ENCODE data around the gene SLIT1.

SLIT1 gene

GRCh38 chr10:97150013-97150595 lies 35.7 kb downstream of the SLIT1 start:
- no peaks in the 10 kb centered on the region for H3K9me3 Mint-ChIP-seq
- DNase-seq = no peak
- H3K4me3 Mint-ChIP-seq = no peak overlapping the region
- no peaks in the 10 kb centered on the region for H3K36me3 Mint-ChIP-seq
- no peak overlapping the region for H3K27ac Mint-ChIP-seq
- peaks cover 10 to 24% of the 10 kb centered on the region in 2 donors for H3K27me3 Mint-ChIP-seq
- H3K4me1 Mint-ChIP-seq = no peaks in the 10 kb centered on the region
- ATAC-seq (replicated peaks) = no peak

GRCh38 chr10:97149079-97149531 lies 36.7 kb downstream of the SLIT1 start:
- ATAC-seq (replicated peaks) = no peak
- H3K36me3 Mint-ChIP-seq = no peaks in the 10 kb centered on the region
- H3K27ac Mint-ChIP-seq = no peak overlapping the region
- H3K4me3 Mint-ChIP-seq = no peak overlapping the region
- DNase-seq = no peak
- no peaks in the 10 kb centered on the region for H3K4me1 Mint-ChIP-seq
- H3K27me3 Mint-ChIP-seq = peaks cover 10 to 24% of the 10 kb centered on the region in 2 donors
- H3K9me3 Mint-ChIP-seq = no peaks in the 10 kb centered on the region

- Mint-ChIP-seq H3K27ac (no peak overlapping the region), H3K36me3 (no peaks in the 10 kb centered on the region), H3K4me1 (no peaks in the 10 kb centered on the region), H3K4me3 (no peak overlapping the region), H3K27me3 (peaks cover 35 to 38% of the 10 kb centered on the region in 2 donors), H3K9me3 (no peaks in the 10 kb centered on the region)
- ATAC-seq (replicated peaks) (no peak), DNase-seq (no peak)
Measured at GRCh38 chr10:97144297-97144696, 41.5 kb downstream of the SLIT1 start.

- Mint-ChIP-seq H3K27me3 (peaks cover 28 to 47% of the 10 kb centered on the region in 2 donors), H3K4me1 (no peaks in the 10 kb centered on the region), H3K9me3 (no peaks in the 10 kb centered on the region), H3K27ac (no peak overlapping the region), H3K36me3 (no peaks in the 10 kb centered on the region), H3K4me3 (no peak overlapping the region)
- no peak for ATAC-seq (replicated peaks)
- DNase-seq = no peak
Measured at GRCh38 chr10:97142834-97143233, 42.9 kb downstream of the SLIT1 start.

GRCh38 chr10:97140902-97141745 lies 44.6 kb downstream of the SLIT1 start:
- Mint-ChIP-seq H3K4me1 (peaks cover 0 to 4% of the 10 kb centered on the region in 2 donors), H3K4me3 (no peak overlapping the region), H3K27ac (peak overlapping the region; percentile 42), H3K36me3 (no peaks in the 10 kb centered on the region), H3K27me3 (peaks cover 24 to 47% of the 10 kb centered on the region in 2 donors), H3K9me3 (no peaks in the 10 kb centered on the region)
- ATAC-seq (replicated peaks) = no peak
- DNase-seq = no peak

GRCh38 chr10:97140049-97140846 lies 45.5 kb downstream of the SLIT1 start:
- Mint-ChIP-seq H3K27ac (no peak overlapping the region), H3K4me1 (peaks cover 0 to 4% of the 10 kb centered on the region in 2 donors), H3K27me3 (peaks cover 18 to 47% of the 10 kb centered on the region in 2 donors), H3K4me3 (no peak overlapping the region), H3K9me3 (no peaks in the 10 kb centered on the region), H3K36me3 (no peaks in the 10 kb centered on the region)
- ATAC-seq (replicated peaks) (no peak), DNase-seq (no peak)

GRCh38 chr10:97139651-97140048 lies 46.1 kb downstream of the SLIT1 start:
- Mint-ChIP-seq H3K36me3 (no peaks in the 10 kb centered on the region), H3K27ac (no peak overlapping the region), H3K4me1 (peaks cover 0 to 4% of the 10 kb centered on the region in 2 donors), H3K4me3 (no peak overlapping the region), H3K9me3 (no peaks in the 10 kb centered on the region), H3K27me3 (peaks cover 20 to 53% of the 10 kb centered on the region in 2 donors)
- DNase-seq (no peak), ATAC-seq (replicated peaks) (no peak)

GRCh38 chr10:97138846-97139245 lies 46.9 kb downstream of the SLIT1 start:
- H3K27me3 Mint-ChIP-seq = peaks cover 21 to 61% of the 10 kb centered on the region in 2 donors
- H3K27ac Mint-ChIP-seq = no peak overlapping the region
- no peak for DNase-seq
- no peak for ATAC-seq (replicated peaks)
- no peaks in the 10 kb centered on the region for H3K36me3 Mint-ChIP-seq
- no peaks in the 10 kb centered on the region for H3K9me3 Mint-ChIP-seq
- H3K4me3 Mint-ChIP-seq = no peak overlapping the region
- peaks cover 0 to 4% of the 10 kb centered on the region in 2 donors for H3K4me1 Mint-ChIP-seq

- DNase-seq (no peak), ATAC-seq (replicated peaks) (no peak)
- H3K36me3 Mint-ChIP-seq = no peaks in the 10 kb centered on the region
- no peak overlapping the region for H3K27ac Mint-ChIP-seq
- H3K27me3 Mint-ChIP-seq = peaks cover 21 to 57% of the 10 kb centered on the region in 2 donors
- no peak overlapping the region for H3K4me3 Mint-ChIP-seq
- no peaks in the 10 kb centered on the region for H3K9me3 Mint-ChIP-seq
- H3K4me1 Mint-ChIP-seq = peaks cover 0 to 4% of the 10 kb centered on the region in 2 donors
Measured at GRCh38 chr10:97138174-97138573, 47.6 kb downstream of the SLIT1 start.

GRCh38 chr10:97136756-97137155 lies 49.0 kb downstream of the SLIT1 start:
- ATAC-seq (replicated peaks) = no peak
- Mint-ChIP-seq H3K4me1 (peaks cover 0 to 4% of the 10 kb centered on the region in 2 donors), H3K4me3 (no peak overlapping the region), H3K36me3 (no peaks in the 10 kb centered on the region), H3K9me3 (no peaks in the 10 kb centered on the region), H3K27me3 (peaks cover 10 to 43% of the 10 kb centered on the region in 2 donors), H3K27ac (peak overlapping the region; percentile 57)
- DNase-seq = no peak

- H3K27me3 Mint-ChIP-seq = peaks cover 16 to 32% of the 10 kb centered on the region in 2 donors
- no peak for ATAC-seq (replicated peaks)
Measured at GRCh38 chr10:97135464-97135863, 50.3 kb downstream of the SLIT1 start.

GRCh38 chr10:97134983-97135382 lies 50.8 kb downstream of the SLIT1 start:
- Mint-ChIP-seq H3K36me3 (no peaks in the 10 kb centered on the region), H3K4me1 (peaks cover 0 to 4% of the 10 kb centered on the region in 2 donors), H3K27ac (no peak overlapping the region), H3K27me3 (peaks cover 11 to 28% of the 10 kb centered on the region in 2 donors), H3K4me3 (no peak overlapping the region), H3K9me3 (no peaks in the 10 kb centered on the region)
- ATAC-seq (replicated peaks) = no peak
- DNase-seq = no peak

More at GRCh38 chr10:97135464-97135863, 50.3 kb downstream of the SLIT1 start:
- Mint-ChIP-seq H3K4me3 (no peak overlapping the region), H3K27ac (no peak overlapping the region), H3K4me1 (peaks cover 0 to 4% of the 10 kb centered on the region in 2 donors), H3K9me3 (no peaks in the 10 kb centered on the region), H3K36me3 (no peaks in the 10 kb centered on the region)
- no peak for DNase-seq

GRCh38 chr10:97134110-97134509 lies 51.6 kb downstream of the SLIT1 start:
- no peaks in the 10 kb centered on the region for H3K36me3 Mint-ChIP-seq
- peaks cover 0 to 4% of the 10 kb centered on the region in 2 donors for H3K4me1 Mint-ChIP-seq
- no peaks in the 10 kb centered on the region for H3K9me3 Mint-ChIP-seq
- no peak for DNase-seq
- H3K27me3 Mint-ChIP-seq = peaks cover 16 to 32% of the 10 kb centered on the region in 2 donors
- no peak overlapping the region for H3K27ac Mint-ChIP-seq
- H3K4me3 Mint-ChIP-seq = no peak overlapping the region
- no peak for ATAC-seq (replicated peaks)

- ATAC-seq (replicated peaks) (no peak), DNase-seq (no peak)
- peaks cover 0 to 4% of the 10 kb centered on the region in 2 donors for H3K4me1 Mint-ChIP-seq
- H3K27me3 Mint-ChIP-seq = peaks cover 16 to 30% of the 10 kb centered on the region in 2 donors
- no peaks in the 10 kb centered on the region for H3K9me3 Mint-ChIP-seq
- no peaks in the 10 kb centered on the region for H3K36me3 Mint-ChIP-seq
- no peak overlapping the region for H3K27ac Mint-ChIP-seq
- H3K4me3 Mint-ChIP-seq = no peak overlapping the region
Measured at GRCh38 chr10:97132273-97132672, 53.5 kb downstream of the SLIT1 start.
